ENCODE measurements around the gene UGT1A6. TPM values are rescaled to one million over a fixed set of nuclear protein-coding genes. Genes with fewer than 3 reads are reported as not detected.

The UGT1A6 gene
- total and polyA plus RNA-seq, 2 experiments from 2014 or later = not detected

DNA sequence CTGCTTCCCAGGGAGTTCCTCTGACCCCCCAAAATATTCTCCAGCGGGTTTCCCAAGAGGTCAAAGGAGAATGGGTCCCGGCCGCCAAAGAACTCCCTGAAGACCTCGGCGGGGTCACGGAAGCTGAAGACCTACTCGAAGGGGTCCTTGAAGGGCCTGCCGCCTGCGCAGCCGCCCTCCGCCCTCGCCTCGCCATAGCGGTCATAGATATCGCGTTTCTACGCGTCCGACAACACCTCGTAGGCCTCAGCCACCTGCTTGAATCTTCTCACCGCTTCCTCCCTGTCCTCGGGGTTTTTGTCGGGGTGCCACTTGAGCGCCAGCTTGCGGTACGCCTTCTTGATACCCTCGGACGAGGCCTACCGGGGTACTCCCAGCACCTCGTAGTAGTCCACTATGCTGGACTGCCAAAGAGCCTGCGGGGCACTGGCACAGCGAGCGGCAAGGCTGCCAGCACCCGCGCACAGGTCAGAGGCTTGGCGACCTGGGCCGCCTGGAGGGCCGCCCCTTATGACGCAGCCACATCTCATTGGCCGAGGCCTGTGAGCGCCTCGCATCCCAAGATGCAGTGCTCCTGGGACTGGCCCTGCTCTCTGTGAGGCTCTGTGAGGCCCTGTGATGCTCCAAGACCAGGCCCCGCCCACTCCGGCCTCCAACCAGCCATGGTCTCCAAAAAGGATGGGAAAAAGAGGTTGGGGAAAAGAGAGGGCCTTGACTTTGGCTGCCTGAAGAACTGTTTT, 62.4 kb downstream of the UGT1A6 start (continued):
- TF ChIP-seq ZNF114 (CRISPR knock-in tag; IDR thresholded peaks at IDR 0.05) (no peak), ZNF331 (CRISPR knock-in tag; IDR thresholded peaks at IDR 0.05; ENCODE audit: low read depth) (no peak)
- TF ChIP-seq, protein P1, sequence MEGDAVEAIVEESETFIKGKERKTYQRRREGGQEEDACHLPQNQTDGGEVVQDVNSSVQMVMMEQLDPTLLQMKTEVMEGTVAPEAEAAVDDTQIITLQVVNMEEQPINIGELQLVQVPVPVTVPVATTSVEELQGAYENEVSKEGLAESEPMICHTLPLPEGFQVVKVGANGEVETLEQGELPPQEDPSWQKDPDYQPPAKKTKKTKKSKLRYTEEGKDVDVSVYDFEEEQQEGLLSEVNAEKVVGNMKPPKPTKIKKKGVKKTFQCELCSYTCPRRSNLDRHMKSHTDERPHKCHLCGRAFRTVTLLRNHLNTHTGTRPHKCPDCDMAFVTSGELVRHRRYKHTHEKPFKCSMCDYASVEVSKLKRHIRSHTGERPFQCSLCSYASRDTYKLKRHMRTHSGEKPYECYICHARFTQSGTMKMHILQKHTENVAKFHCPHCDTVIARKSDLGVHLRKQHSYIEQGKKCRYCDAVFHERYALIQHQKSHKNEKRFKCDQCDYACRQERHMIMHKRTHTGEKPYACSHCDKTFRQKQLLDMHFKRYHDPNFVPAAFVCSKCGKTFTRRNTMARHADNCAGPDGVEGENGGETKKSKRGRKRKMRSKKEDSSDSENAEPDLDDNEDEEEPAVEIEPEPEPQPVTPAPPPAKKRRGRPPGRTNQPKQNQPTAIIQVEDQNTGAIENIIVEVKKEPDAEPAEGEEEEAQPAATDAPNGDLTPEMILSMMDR (conservative IDR thresholded peaks at IDR 0.05; ENCODE audit: low read depth in 2 of 2) = no peak

DNA sequence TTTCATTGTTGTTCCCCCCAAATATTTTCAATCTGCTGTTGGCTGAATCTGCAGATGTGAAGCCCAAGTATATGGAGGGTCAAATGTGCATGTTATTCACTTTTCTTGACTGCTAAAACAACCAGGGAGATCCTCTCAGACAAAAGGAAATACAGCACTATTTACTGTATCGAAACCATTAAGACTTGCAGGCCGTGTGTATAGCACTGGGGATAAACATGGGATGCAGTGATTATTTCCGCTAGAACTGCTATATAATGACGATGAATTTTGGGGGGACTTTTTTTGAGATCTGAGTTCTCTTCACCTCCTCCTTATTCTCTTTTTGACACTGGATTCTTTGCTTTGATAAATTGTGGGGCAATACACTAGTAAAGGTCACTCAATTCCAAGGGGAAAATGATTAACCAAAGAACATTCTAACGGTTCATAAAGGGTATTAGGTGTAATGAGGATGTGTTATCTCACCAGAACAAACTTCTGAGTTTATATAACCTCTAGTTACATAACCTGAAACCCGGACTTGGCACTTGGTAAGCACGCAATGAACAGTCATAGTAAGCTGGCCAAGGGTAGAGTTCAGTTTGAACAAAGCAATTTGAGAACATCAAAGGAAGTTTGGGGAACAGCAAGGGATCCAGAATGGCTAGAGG, 63.9 kb downstream of the UGT1A6 start:
- no peak for ATAC-seq
- H3K27ac Mint-ChIP-seq = no peak overlapping the region
- TF ChIP-seq EZH2phosphoT487 (IDR thresholded peaks at IDR 0.05; ENCODE audit: unreplicated experiment) (no peak), ZNF331 (CRISPR knock-in tag; IDR thresholded peaks at IDR 0.05; ENCODE audit: low read depth) (no peak), STAT1 (IDR thresholded peaks at IDR 0.05; ENCODE audit: unreplicated experiment) (no peak), POLR2AphosphoS5 (IDR thresholded peaks at IDR 0.05; ENCODE audit: low read depth) (no peak), CREB1 (CRISPR knock-in tag; IDR thresholded peaks at IDR 0.05; ENCODE audit: low read depth) (no peak), EZH2 (IDR thresholded peaks at IDR 0.05; ENCODE audit: low read depth, unreplicated experiment) (no peak), NANOG (IDR thresholded peaks at IDR 0.05; ENCODE audit: borderline replicate concordance) (no peak)
- TF ChIP-seq, protein P2, sequence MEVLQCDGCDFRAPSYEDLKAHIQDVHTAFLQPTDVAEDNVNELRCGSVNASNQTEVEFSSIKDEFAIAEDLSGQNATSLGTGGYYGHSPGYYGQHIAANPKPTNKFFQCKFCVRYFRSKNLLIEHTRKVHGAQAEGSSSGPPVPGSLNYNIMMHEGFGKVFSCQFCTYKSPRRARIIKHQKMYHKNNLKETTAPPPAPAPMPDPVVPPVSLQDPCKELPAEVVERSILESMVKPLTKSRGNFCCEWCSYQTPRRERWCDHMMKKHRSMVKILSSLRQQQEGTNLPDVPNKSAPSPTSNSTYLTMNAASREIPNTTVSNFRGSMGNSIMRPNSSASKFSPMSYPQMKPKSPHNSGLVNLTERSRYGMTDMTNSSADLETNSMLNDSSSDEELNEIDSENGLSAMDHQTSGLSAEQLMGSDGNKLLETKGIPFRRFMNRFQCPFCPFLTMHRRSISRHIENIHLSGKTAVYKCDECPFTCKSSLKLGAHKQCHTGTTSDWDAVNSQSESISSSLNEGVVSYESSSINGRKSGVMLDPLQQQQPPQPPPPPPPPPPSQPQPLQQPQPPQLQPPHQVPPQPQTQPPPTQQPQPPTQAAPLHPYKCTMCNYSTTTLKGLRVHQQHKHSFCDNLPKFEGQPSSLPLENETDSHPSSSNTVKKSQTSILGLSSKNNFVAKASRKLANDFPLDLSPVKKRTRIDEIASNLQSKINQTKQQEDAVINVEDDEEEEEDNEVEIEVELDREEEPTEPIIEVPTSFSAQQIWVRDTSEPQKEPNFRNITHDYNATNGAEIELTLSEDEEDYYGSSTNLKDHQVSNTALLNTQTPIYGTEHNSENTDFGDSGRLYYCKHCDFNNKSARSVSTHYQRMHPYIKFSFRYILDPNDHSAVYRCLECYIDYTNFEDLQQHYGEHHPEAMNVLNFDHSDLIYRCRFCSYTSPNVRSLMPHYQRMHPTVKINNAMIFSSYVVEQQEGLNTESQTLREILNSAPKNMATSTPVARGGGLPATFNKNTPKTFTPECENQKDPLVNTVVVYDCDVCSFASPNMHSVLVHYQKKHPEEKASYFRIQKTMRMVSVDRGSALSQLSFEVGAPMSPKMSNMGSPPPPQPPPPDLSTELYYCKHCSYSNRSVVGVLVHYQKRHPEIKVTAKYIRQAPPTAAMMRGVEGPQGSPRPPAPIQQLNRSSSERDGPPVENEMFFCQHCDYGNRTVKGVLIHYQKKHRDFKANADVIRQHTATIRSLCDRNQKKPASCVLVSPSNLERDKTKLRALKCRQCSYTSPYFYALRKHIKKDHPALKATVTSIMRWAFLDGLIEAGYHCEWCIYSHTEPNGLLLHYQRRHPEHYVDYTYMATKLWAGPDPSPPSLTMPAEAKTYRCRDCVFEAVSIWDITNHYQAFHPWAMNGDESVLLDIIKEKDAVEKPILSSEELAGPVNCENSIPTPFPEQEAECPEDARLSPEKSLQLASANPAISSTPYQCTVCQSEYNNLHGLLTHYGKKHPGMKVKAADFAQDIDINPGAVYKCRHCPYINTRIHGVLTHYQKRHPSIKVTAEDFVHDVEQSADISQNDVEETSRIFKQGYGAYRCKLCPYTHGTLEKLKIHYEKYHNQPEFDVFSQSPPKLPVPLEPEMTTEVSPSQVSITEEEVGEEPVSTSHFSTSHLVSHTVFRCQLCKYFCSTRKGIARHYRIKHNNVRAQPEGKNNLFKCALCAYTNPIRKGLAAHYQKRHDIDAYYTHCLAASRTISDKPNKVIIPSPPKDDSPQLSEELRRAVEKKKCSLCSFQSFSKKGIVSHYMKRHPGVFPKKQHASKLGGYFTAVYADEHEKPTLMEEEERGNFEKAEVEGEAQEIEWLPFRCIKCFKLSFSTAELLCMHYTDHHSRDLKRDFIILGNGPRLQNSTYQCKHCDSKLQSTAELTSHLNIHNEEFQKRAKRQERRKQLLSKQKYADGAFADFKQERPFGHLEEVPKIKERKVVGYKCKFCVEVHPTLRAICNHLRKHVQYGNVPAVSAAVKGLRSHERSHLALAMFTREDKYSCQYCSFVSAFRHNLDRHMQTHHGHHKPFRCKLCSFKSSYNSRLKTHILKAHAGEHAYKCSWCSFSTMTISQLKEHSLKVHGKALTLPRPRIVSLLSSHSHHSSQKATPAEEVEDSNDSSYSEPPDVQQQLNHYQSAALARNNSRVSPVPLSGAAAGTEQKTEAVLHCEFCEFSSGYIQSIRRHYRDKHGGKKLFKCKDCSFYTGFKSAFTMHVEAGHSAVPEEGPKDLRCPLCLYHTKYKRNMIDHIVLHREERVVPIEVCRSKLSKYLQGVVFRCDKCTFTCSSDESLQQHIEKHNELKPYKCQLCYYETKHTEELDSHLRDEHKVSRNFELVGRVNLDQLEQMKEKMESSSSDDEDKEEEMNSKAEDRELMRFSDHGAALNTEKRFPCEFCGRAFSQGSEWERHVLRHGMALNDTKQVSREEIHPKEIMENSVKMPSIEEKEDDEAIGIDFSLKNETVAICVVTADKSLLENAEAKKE (CRISPR knock-in tag; IDR thresholded peaks at IDR 0.05) = no peak
- TF ChIP-seq, protein P1 (conservative IDR thresholded peaks at IDR 0.05; ENCODE audit: low read depth in 2 of 2) = no peak
- TF ChIP-seq, protein P3, sequence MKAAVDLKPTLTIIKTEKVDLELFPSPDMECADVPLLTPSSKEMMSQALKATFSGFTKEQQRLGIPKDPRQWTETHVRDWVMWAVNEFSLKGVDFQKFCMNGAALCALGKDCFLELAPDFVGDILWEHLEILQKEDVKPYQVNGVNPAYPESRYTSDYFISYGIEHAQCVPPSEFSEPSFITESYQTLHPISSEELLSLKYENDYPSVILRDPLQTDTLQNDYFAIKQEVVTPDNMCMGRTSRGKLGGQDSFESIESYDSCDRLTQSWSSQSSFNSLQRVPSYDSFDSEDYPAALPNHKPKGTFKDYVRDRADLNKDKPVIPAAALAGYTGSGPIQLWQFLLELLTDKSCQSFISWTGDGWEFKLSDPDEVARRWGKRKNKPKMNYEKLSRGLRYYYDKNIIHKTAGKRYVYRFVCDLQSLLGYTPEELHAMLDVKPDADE (IDR thresholded peaks at IDR 0.05) = no peak

More for the DNA sequence above, 63.9 kb downstream of the UGT1A6 start:
- no peaks in the 10 kb centered on the region for H3K79me2 ChIP-seq (replicated peaks; ENCODE audit: insufficient read depth)
- H3K27ac ChIP-seq (ENCODE audit: low read depth) = no peak overlapping the region
- no peaks in the 10 kb centered on the region for H3K27me3 ChIP-seq (ENCODE audit: insufficient read depth)
- no peaks in the 10 kb centered on the region; the same call in 2 of the 3 replicates for H3K4me1 Mint-ChIP-seq
- H3K4me3 Mint-ChIP-seq = no peak overlapping the region
- H3K36me3 Mint-ChIP-seq (ENCODE audit: low read depth) = no peaks in the 10 kb centered on the region; the same call in 2 of the 3 replicates
- no peaks in the 10 kb centered on the region for H3K36me3 ChIP-seq (ENCODE audit: insufficient read depth)
- no peaks in the 10 kb centered on the region for H4K20me1 ChIP-seq (replicated peaks; ENCODE audit: insufficient read depth)
- no peaks in the 10 kb centered on the region for H3K27me3 Mint-ChIP-seq (ENCODE audit: insufficient read depth, low read depth, poor library complexity)
- H2AFZ ChIP-seq = no peak overlapping the region
- H3K4me3 ChIP-seq = no peak overlapping the region
- no peak for DNase-seq (ENCODE audit: low spot score)
- H3K4me2 ChIP-seq = no peak overlapping the region
- H3K9me3 Mint-ChIP-seq = peaks cover 21% of the 10 kb centered on the region; the same call in 2 of the 3 replicates
- peaks cover 4% of the 10 kb centered on the region; the same call in 1 of the 2 replicates for H3K9me2 ChIP-seq (ENCODE audit: insufficient read depth)
- no peaks in the 10 kb centered on the region for H3F3A ChIP-seq (replicated peaks; ENCODE audit: low read depth)
- H3K4me1 ChIP-seq (ENCODE audit: insufficient read depth) = no peaks in the 10 kb centered on the region

All from GM23338 (cell line).